Fibroblast of pulmonary artery (primary cell): ENCODE data around the gene IQGAP2.
"Not testable (repeated sequence)": the region's sequence is repeated elsewhere in the genome, so short reads cannot be mapped to it uniquely, and the experiment has no call there.

Source experiments
- DNase-seq: peaks from one replicate; pipeline ENCODE4 v3.0.0-alpha.2; 2010; ENCODE audit warnings: low read depth
- H3K4me3 ChIP-seq: replicated peaks from 2 replicates; pipeline ENCODE4 v1.5.1; 2011; ENCODE audit warnings: low read depth, mild to moderate bottlenecking, control low read depth, low read length, moderate library complexity
- TF ChIP-seq, protein P1 (sequence below): IDR thresholded peaks from 2 replicates; pipeline ENCODE4 v1.5.1; 2011; ENCODE audit warnings: mild to moderate bottlenecking, control low read depth, low read length, inconsistent platforms; ENCODE audit errors: missing control alignments

Gene IQGAP2

DNA sequence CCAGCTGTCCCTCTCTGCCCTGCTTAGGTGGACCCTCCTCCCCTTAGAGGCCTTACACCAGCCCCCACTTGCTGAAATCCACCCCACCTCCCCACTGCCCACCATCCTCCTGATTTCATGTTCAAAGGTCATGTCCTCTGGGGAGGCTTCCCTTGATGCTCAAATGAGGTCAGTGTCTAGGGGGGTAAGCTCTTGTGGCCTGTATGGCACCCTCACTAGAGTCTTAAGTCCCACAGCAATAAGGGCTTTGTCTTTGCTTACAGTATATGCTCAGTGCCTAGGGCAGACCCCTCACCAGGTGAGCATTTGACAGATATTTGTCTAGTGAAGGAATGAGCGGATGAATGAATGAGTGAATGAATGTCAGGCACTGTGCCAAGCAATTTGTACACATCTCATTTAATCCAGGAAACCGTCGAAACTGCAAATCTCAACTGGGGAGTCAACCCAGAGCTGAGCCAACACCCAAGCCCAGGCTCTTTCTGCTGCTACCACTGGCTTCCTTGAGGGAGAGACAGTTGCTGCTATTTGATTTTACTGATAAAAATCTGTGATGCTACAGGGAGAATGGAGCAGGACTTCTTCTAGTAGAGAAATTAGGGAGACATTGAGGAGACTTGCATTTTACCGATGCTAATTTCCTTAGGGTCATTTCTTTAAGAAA is 101.9 kb downstream of the IQGAP2 start:
- TF ChIP-seq, protein P1, sequence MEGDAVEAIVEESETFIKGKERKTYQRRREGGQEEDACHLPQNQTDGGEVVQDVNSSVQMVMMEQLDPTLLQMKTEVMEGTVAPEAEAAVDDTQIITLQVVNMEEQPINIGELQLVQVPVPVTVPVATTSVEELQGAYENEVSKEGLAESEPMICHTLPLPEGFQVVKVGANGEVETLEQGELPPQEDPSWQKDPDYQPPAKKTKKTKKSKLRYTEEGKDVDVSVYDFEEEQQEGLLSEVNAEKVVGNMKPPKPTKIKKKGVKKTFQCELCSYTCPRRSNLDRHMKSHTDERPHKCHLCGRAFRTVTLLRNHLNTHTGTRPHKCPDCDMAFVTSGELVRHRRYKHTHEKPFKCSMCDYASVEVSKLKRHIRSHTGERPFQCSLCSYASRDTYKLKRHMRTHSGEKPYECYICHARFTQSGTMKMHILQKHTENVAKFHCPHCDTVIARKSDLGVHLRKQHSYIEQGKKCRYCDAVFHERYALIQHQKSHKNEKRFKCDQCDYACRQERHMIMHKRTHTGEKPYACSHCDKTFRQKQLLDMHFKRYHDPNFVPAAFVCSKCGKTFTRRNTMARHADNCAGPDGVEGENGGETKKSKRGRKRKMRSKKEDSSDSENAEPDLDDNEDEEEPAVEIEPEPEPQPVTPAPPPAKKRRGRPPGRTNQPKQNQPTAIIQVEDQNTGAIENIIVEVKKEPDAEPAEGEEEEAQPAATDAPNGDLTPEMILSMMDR: no peak
- DNase-seq: no peak
- H3K4me3 ChIP-seq: no peak overlapping the region

DNA sequence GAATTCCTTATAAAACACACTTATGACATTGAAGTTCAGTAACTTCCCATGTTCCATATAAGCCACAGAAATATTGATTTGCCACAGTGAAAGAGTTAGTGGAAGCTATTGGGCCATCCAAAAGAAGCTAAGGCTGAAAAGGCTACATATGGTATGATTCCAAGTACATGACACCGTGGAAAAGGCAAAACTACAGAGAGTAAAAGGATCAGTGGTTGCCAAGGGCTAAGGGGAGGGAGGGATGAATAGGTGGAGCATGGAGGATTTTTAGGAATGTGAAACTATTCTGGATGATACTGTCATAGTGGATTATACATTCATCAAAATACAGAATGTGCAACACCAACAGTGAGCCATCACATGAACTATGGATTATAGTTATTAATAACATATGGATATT is 110.4 kb downstream of the IQGAP2 start:
- TF ChIP-seq, protein P1: no peak
- H3K4me3 ChIP-seq: no peak overlapping the region
- DNase-seq: no peak

DNA sequence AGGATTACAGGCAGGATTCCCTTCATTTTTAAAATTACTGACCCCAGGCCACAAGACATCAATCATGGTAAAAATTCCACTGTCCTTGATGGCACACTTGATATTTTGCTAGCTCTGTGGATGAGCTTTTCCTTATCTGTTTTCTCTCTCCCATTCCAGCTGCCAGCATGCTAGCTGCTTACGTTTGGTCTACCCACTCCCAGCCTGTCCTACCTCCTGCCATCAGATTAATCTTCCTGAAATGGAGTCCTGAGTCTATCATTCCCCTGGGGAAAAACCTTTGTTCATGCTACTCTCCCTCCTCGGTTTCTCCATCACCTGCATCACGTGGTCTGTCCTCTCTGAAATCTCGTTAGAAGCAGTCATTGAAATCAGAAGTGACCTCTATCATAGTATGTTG is 111.2 kb downstream of the IQGAP2 start:
- H3K4me3 ChIP-seq: no peak overlapping the region
- TF ChIP-seq, protein P1: no peak
- DNase-seq: no peak

DNA sequence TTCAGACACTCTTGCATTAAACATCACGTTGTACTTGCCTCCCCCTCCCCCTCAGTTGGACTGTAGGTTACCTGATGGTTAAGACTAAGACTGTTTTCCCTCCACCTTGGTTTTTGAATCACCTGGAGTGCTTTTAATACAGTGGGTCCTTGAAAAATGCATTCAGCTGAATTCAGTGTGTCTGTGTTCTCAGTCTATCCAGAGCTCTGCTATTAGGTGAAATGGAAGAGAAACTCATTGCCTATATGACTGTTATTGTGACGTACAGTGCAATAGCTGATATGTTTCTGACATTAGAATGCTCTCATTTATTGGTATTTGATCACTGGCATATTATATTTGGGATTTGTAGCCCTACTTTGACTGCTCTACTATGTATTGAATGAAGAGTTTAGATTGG is 111.6 kb downstream of the IQGAP2 start:
- H3K4me3 ChIP-seq: no peak overlapping the region
- TF ChIP-seq, protein P1: no peak
- DNase-seq: no peak

DNA sequence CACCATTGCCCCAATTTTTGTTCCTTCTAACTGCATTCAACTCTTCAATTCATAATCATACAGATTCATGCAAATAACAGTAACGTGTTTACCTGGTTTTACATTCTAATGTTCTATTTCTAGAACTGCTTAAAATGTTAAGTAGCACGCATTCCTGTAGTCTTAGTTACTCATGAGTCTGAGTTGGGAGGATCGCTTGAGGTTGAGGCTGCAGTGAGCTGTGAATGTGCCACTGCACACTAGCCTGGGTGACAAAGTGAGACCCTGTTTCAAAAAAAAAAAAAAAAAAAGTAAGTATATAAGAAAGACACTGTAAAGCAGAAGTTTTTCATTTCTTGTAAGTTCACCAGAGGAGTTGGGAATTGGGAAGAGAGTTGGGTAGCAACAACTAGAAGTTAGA is 114.2 kb downstream of the IQGAP2 start:
- H3K4me3 ChIP-seq: no peak overlapping the region
- TF ChIP-seq, protein P1: no peak
- DNase-seq: no peak

DNA sequence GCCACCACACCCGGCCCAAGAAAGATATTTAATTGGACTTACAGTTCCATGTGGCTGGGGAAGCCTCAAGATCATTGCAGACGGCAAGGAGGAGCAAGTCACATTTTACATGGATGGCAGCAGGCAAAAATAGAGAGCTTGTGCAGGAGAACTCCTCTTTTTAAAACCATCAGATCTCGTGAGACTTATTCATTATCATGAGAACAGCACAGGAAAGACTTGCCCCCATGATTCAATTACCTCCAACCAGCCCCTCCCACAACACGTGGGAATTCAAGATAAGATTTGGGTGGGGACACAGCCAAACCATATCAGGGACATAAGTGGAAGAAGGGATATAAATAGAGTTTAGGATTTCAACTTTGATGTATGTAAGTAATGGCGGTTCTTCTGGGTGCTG is 115.2 kb downstream of the IQGAP2 start:
- H3K4me3 ChIP-seq, DNase-seq: not testable (repeated sequence)

DNA sequence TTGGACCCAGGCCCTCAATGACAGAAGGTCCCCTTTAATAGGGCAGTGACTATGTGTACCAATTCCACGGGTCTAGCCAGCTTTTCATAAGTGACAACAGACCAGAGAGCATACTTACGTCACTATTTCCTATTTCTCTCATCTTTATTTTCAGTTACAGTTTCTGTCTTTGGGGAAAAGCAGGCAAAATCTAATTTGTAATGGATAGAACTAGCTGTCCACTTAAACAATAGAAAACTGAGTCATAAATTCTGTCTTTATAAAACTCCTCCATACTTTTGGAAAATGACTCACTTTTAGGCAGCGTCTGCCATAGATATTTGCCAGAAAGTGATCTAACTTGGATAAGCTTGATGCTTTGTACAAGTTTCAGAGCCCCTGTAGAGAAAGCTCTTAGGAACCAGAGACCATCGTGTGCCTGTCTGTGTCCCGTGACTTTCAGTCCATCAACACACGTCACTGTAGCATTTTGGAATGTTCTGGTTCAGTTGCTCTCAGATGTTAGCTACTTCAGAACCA is 118.2 kb downstream of the IQGAP2 start:
- H3K4me3 ChIP-seq: no peak overlapping the region
- TF ChIP-seq, protein P1: no peak
- DNase-seq: peak; percentile 85
